Activated T-cell treated with anti-CD3 and anti-CD28 coated beads, Interleukin-2, amount 50 U/mL, for 24 hours (primary cell): Measurements from ENCODE around the gene FHL1.

Source experiments
- DNase-seq: peaks from one replicate; pipeline ENCODE4 v3.0.0-alpha.2; 2020
- H3K27ac Mint-ChIP-seq: 2 replicates; pipeline ENCODE4 v1.8.0; 2020; ENCODE audit warnings: mild to moderate bottlenecking, mixed read lengths
- H3K27me3 Mint-ChIP-seq: 2 replicates; pipeline ENCODE4 v1.8.0; 2020; ENCODE audit warnings: mixed read lengths
- H3K36me3 Mint-ChIP-seq: 2 replicates; pipeline ENCODE4 v1.8.0; 2020; ENCODE audit warnings: low read depth, mixed read lengths
- H3K4me1 Mint-ChIP-seq: 2 replicates; pipeline ENCODE4 v1.8.0; 2020; ENCODE audit warnings: low read depth, mixed read lengths
- H3K4me3 Mint-ChIP-seq: 2 replicates; pipeline ENCODE4 v1.8.0; 2020; ENCODE audit warnings: mild to moderate bottlenecking, moderate library complexity, mixed read lengths
- H3K9me3 Mint-ChIP-seq: 2 replicates; pipeline ENCODE4 v1.8.0; 2020; ENCODE audit warnings: mixed read lengths

FHL1 gene

GRCh38 chrX:136255541-136255940, 108.2 kb downstream of the FHL1 start:
- Mint-ChIP-seq H3K4me1 (peaks cover 21% of the 10 kb centered on the region), H3K27ac (no peak overlapping the region), H3K4me3 (no peak overlapping the region), H3K9me3 (no peaks in the 10 kb centered on the region), H3K27me3 (peaks cover 13% of the 10 kb centered on the region), H3K36me3 (no peaks in the 10 kb centered on the region)
- no peak for DNase-seq

GRCh38 chrX:136256026-136256425, 108.7 kb downstream of the FHL1 start:
- no peak overlapping the region for H3K4me3 Mint-ChIP-seq
- H3K4me1 Mint-ChIP-seq: peaks cover 24% of the 10 kb centered on the region
- no peak for DNase-seq
- H3K9me3 Mint-ChIP-seq: no peaks in the 10 kb centered on the region
- H3K36me3 Mint-ChIP-seq: no peaks in the 10 kb centered on the region
- no peak overlapping the region for H3K27ac Mint-ChIP-seq
- peaks cover 13% of the 10 kb centered on the region for H3K27me3 Mint-ChIP-seq

- no peaks in the 10 kb centered on the region for H3K36me3 Mint-ChIP-seq
- H3K27me3 Mint-ChIP-seq: peaks cover 8% of the 10 kb centered on the region
- H3K27ac Mint-ChIP-seq: no peak overlapping the region
- H3K9me3 Mint-ChIP-seq: no peaks in the 10 kb centered on the region
- no peak overlapping the region for H3K4me3 Mint-ChIP-seq
- H3K4me1 Mint-ChIP-seq: peaks cover 20% of the 10 kb centered on the region
- no peak for DNase-seq
Observed at GRCh38 chrX:136258951-136259350, 111.6 kb downstream of the FHL1 start.

GRCh38 chrX:136259543-136259942, 112.2 kb downstream of the FHL1 start:
- Mint-ChIP-seq H3K4me1 (peaks cover 20% of the 10 kb centered on the region), H3K4me3 (no peak overlapping the region), H3K9me3 (no peaks in the 10 kb centered on the region), H3K36me3 (no peaks in the 10 kb centered on the region), H3K27me3 (peaks cover 8% of the 10 kb centered on the region), H3K27ac (peak overlapping the region; percentile 30)
- no peak for DNase-seq

- Mint-ChIP-seq H3K27me3 (peaks cover 8% of the 10 kb centered on the region), H3K4me1 (peaks cover 20% of the 10 kb centered on the region), H3K27ac (peak overlapping the region; percentile 55), H3K4me3 (no peak overlapping the region), H3K36me3 (no peaks in the 10 kb centered on the region), H3K9me3 (no peaks in the 10 kb centered on the region)
- no peak for DNase-seq
Observed at GRCh38 chrX:136260776-136261175, 113.4 kb downstream of the FHL1 start.
